HepG2 (cell line): ENCODE data around the gene MED15. TPM values are rescaled to one million over a fixed set of nuclear protein-coding genes. Genes with fewer than 3 reads are reported as not detected.

Source experiments
- ATAC-seq: fragments of 200-7000 bp; cut with Tn5 transposase; 3 replicates; pipeline ENCODE4 v1.9.1; 2020; ENCODE audit warnings: mild to moderate bottlenecking, moderate library complexity
- BruUV-seq: library from RNA; stranded (reverse); fragments of 400-500 nt; replicated peaks from 2 replicates; lab custom pipeline; 2021; lab: Mats Ljungman, UMichigan
- CTCF ChIA-PET: fragments of 300-600 bp; formaldehyde crosslinking; extraction: SDS; loops from one replicate; lab custom pipeline; 2021; ENCODE audit warnings: low total read pairs, inconsistent platforms, low intra/inter-chr PET ratio; lab: Yijun Ruan, JAX
- POLR2A ChIA-PET: fragments of 350-600 bp; sonication (Branson Sonifier 250); formaldehyde crosslinking; loops from one replicate; lab custom pipeline; 2020; ENCODE audit warnings: antibody characterized with exemption, inconsistent platforms; lab: Yijun Ruan, JAX
- DNase-seq: peaks from one replicate; pipeline ENCODE4 v3.0.0-alpha.2; 2015; ENCODE audit warnings: low spot score
- FAIRE-seq: peaks from 3 replicates; lab custom pipeline; 2011; peaks lifted over from hg19 to GRCh38; lab: Jason Lieb, UNC
- H2AFZ ChIP-seq: one replicate; pipeline ENCODE4 v1.6.1; 2011; ENCODE audit warnings: low read length, inconsistent platforms
- H3K27ac ChIP-seq: fragments of 300-600 bp; 3 replicates; pipeline ENCODE4 v1.8.0; 2011; ENCODE audit warnings: mixed run types, mild to moderate bottlenecking, mixed read lengths, low read length, inconsistent platforms; ENCODE audit not compliant: insufficient read depth; ENCODE audit errors: extremely low read length
- H3K27me3 ChIP-seq, 2 experiments: fragments of 200-600 bp in 1 of 2; 2 replicates in 1 of 2; 3 replicates in 1 of 2; pipeline versions ENCODE4 v1.6.0 to v1.8.0; 2011; ENCODE audit warnings: low read length in 2 of 2, mild to moderate bottlenecking in 2 of 2, moderate library complexity in 2 of 2, inconsistent platforms in 1 of 2; ENCODE audit not compliant: insufficient read depth in 2 of 2, control insufficient read depth in 1 of 2
- H3K36me3 ChIP-seq, 2 experiments: fragments of 200-600 bp in 1 of 2; replicated peaks in 1 of 2; 2 replicates in 1 of 2; 3 replicates in 1 of 2; pipeline versions ENCODE4 v1.5.1 to v1.8.0; 2011; ENCODE audit warnings: low read length in 2 of 2, inconsistent platforms in 1 of 2; ENCODE audit not compliant: insufficient read depth in 2 of 2, control insufficient read depth in 1 of 2
- H3K4me1 ChIP-seq: 2 replicates; pipeline ENCODE4 v1.5.1; 2012; ENCODE audit warnings: low read length, inconsistent platforms; ENCODE audit not compliant: insufficient read depth
- H3K4me2 ChIP-seq: 2 replicates; pipeline ENCODE4 v1.6.0; 2011; ENCODE audit warnings: low read depth, low read length, inconsistent platforms
- H3K4me3 ChIP-seq, 3 experiments: fragments of 200-600 bp in 1 of 3; sonication (generic), shearing (Covaris generic) in 1 of 3; replicated peaks in 1 of 3; 2 replicates each; pipeline ENCODE4 v1.5.1; 2011 to 2016; ENCODE audit warnings: low read length in 3 of 3, inconsistent platforms in 2 of 3, low read depth in 2 of 3, mild to moderate bottlenecking in 2 of 3, control low read depth in 1 of 3, mixed read lengths in 1 of 3; ENCODE audit not compliant: insufficient read depth in 1 of 3
- H3K79me2 ChIP-seq: one replicate; pipeline ENCODE4 v1.6.1; 2011; ENCODE audit warnings: low read length, inconsistent platforms; ENCODE audit not compliant: insufficient read depth
- H3K9ac ChIP-seq: 2 replicates; pipeline ENCODE4 v1.6.0; 2011; ENCODE audit warnings: mild to moderate bottlenecking, low read depth, low read length, inconsistent platforms; ENCODE audit not compliant: insufficient read depth
- H3K9me3 ChIP-seq: 2 replicates; pipeline ENCODE4 v1.5.1; 2012; ENCODE audit warnings: mild to moderate bottlenecking, low read length
- H4K20me1 ChIP-seq: 2 replicates; pipeline ENCODE4 v1.6.0; 2011; ENCODE audit warnings: inconsistent platforms, mild to moderate bottlenecking, low read length, moderate library complexity; ENCODE audit not compliant: insufficient read depth
- MAF1 ChIP-seq: sonication (generic); formaldehyde crosslinking; IDR thresholded peaks from 2 replicates; pipeline ENCODE4 v1.5.0; 2020; ENCODE audit warnings: missing genetic modification reagents, borderline replicate concordance
- SP1 ChIP-seq, 2 experiments: fragments of 450-650 bp in 1 of 2; sonication (generic) in 1 of 2; formaldehyde crosslinking in 1 of 2; IDR thresholded peaks; 2 replicates each; pipeline versions ENCODE4 v1.4.0 to v1.6.1; 2016 to 2020; ENCODE audit warnings: missing genetic modification reagents in 1 of 2
- TAF15 ChIP-seq: fragments of 200-400 bp; formaldehyde crosslinking; IDR thresholded peaks from one replicate; pipeline ENCODE4 v1.6.1; 2018; ENCODE audit warnings: mild to moderate bottlenecking, low read depth, low read length; ENCODE audit not compliant: poor library complexity, severe bottlenecking
- ZNF180 ChIP-seq: sonication (generic); formaldehyde crosslinking; IDR thresholded peaks from 2 replicates; pipeline ENCODE4 v1.4.0; 2020; ENCODE audit warnings: low read depth, missing genetic modification reagents, borderline replicate concordance
- ZNF740 ChIP-seq: sonication (generic); formaldehyde crosslinking; IDR thresholded peaks from 2 replicates; pipeline ENCODE4 v1.4.0; 2020; ENCODE audit warnings: missing genetic modification reagents
- ZNF770 ChIP-seq: sonication (generic); formaldehyde crosslinking; IDR thresholded peaks from 2 replicates; pipeline ENCODE4 v1.5.0; 2020; ENCODE audit warnings: mild to moderate bottlenecking, missing genetic modification reagents
- ZSCAN5A ChIP-seq: sonication (generic); formaldehyde crosslinking; IDR thresholded peaks from 2 replicates; pipeline ENCODE4 v1.8.0; 2022; ENCODE audit warnings: mild to moderate bottlenecking, missing genetic modification reagents, borderline replicate concordance
- WGBS: methylation state at CpG from one replicate; pipeline ENCODE4 v1.1.6; 2017; ENCODE audit warnings: low lambda C conversion rate; 5-methylcytosine and 5-hydroxymethylcytosine counted together
- in situ Hi-C: cut with HindIII; loops from 2 replicates; pipeline ENCODE4 v1.10.0; 2017; ENCODE audit warnings: low pct_unique_long_range_greater_than_20kb; ENCODE audit not compliant: extremely low pct_ligation_motif_present
- intact Hi-C: fragments of 100-400 bp; cut with micrococcal nuclease; formaldehyde crosslinking; loops from one replicate; pipeline ENCODE4 v1.10.0; 2022; ENCODE audit not compliant: unreplicated experiment
- polyA plus RNA-seq, 8 experiments: library from polyadenylated mRNA; depleted of rRNA in 3 of 8; stranded (reverse) in 7 of 8; unstranded in 1 of 8; fragments of >200 nt; fragmentation: Illumina TruSeq in 4 of 8; extraction: Trizol in 4 of 8; gene quantifications; 2 replicates each; pipeline versions ENCODE4 v1.2.1 to v1.2.3, GENCODE V29; 2011 to 2016; ENCODE audit warnings: low read depth in 4 of 8, missing spikeins in 1 of 8, mixed read lengths in 1 of 8; ENCODE audit not compliant: insufficient read depth in 1 of 8
- total RNA-seq, 5 experiments: library from RNA; depleted of rRNA; stranded (reverse); fragments of >200 nt; fragmentation: Illumina TruSeq; extraction: Trizol; gene quantifications; 2 replicates each; pipeline ENCODE4 v1.2.3, GENCODE V29; 2016; ENCODE audit warnings: low read depth in 1 of 5

MED15 gene
- total and polyA plus RNA-seq, 2 of the 13 experiments (the other 11 are each of a cell fraction or from before 2014, with no cell fraction given): 14.3 to 27.0 TPM

- Histone ChIP-seq H3K4me2 (no peak overlapping the region), H2AFZ (no peak overlapping the region), H3K79me2 (no peaks in the 10 kb centered on the region), H4K20me1 (no peaks in the 10 kb centered on the region), H3K27me3 (no peaks in the 10 kb centered on the region; a peak in 1 of 5 replicates), H3K27ac (no peak overlapping the region), H3K4me3 (no peak overlapping the region), H3K9me3 (no peaks in the 10 kb centered on the region), H3K36me3 (no peaks in the 10 kb centered on the region), H3K4me1 (peaks cover 36% of the 10 kb centered on the region), H3K9ac (no peak overlapping the region)
- CTCF ChIA-PET: no interaction called here
- in situ Hi-C loops: no loop called here
- FAIRE-seq: no peak
- WGBS: 66% methylated on average over 3 of the region's 3 CpGs
- POLR2A ChIA-PET: no interaction called here
- TF ChIP-seq SP1 (IDR thresholded peaks at IDR 0.05) (no peak), SP1 (CRISPR knock-in tag; IDR thresholded peaks at IDR 0.05) (no peak), ZNF770 (no peak), MAF1 (CRISPR knock-in tag) (no peak), ZNF180 (CRISPR knock-in tag) (no peak), ZNF740 (no peak), ZSCAN5A (no peak), TAF15 (no peak)
- no peak for ATAC-seq
- intact Hi-C loops: no loop called here
- no TSS peak for BruUV-seq
- no peak for DNase-seq
Observed at GRCh38 chr22:20629401-20629800, 122.0 kb downstream of the MED15 start.
